GM21737 (cell line): Measurements from ENCODE around the gene THAP3.

Source experiments
- ATAC-seq: cut with Tn5 transposase; IDR thresholded peaks from one replicate; pipeline ENCODE4 v1.9.1; 2021; ENCODE audit warnings: mild to moderate bottlenecking, moderate library complexity; ENCODE audit not compliant: unreplicated experiment

The THAP3 gene, protein sequence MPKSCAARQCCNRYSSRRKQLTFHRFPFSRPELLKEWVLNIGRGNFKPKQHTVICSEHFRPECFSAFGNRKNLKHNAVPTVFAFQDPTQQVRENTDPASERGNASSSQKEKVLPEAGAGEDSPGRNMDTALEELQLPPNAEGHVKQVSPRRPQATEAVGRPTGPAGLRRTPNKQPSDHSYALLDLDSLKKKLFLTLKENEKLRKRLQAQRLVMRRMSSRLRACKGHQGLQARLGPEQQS

GRCh38 chr1:6624710-6625583 lies at the start of gene THAP3:
THAP3 (plus strand) TSS chr1:6624868; CDS start chr1:6625219, 351 bp downstream.
- ATAC-seq, result peak; percentile 80

GRCh38 chr1:6577831-6578525 lies 46.7 kb upstream of the THAP3 start:
- ATAC-seq, result no peak

GRCh38 chr1:6578624-6579373 lies 45.9 kb upstream of the THAP3 start:
- ATAC-seq, result no peak

DNA sequence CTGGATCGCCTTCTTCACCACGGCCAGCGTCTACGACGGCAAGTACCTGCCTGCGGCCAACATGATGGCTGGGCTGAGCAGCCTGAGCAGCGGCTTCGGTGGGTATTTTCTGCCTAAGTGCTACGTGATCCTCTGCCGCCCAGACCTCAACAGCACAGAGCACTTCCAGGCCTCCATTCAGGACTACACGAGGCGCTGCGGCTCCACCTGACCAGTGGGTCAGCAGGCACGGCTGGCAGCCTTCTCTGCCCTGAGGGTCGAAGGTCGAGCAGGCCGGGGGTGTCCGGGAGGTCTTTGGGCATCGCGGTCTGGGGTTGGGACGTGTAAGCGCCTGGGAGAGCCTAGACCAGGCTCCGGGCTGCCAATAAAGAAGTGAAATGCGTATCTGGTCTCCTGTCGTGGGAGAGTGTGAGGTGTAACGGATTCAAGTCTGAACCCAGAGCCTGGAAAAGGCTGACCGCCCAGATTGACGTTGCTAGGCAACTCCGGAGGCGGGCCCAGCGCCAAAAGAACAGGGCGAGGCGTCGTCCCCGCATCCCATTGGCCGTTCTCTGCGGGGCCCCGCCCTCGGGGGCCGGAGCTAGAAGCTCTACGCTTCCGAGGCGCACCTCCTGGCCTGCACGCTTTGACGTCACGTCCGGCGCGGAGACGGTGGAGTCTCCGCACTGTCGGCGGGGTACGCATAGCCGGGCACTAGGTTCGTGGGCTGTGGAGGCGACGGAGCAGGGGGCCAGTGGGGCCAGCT lies 45.1 kb upstream of the THAP3 start, which contains the start of gene ZBTB48:
Gene ZBTB48, plus strand, starts transcription at position 621 of the 745 bp plus-strand sequence. CDS start 616 bp downstream, outside the sequence.
- ATAC-seq, result peak; percentile 92

- no peak for ATAC-seq
Observed at GRCh38 chr1:6580119-6580592, 44.5 kb upstream of the THAP3 start.

DNA sequence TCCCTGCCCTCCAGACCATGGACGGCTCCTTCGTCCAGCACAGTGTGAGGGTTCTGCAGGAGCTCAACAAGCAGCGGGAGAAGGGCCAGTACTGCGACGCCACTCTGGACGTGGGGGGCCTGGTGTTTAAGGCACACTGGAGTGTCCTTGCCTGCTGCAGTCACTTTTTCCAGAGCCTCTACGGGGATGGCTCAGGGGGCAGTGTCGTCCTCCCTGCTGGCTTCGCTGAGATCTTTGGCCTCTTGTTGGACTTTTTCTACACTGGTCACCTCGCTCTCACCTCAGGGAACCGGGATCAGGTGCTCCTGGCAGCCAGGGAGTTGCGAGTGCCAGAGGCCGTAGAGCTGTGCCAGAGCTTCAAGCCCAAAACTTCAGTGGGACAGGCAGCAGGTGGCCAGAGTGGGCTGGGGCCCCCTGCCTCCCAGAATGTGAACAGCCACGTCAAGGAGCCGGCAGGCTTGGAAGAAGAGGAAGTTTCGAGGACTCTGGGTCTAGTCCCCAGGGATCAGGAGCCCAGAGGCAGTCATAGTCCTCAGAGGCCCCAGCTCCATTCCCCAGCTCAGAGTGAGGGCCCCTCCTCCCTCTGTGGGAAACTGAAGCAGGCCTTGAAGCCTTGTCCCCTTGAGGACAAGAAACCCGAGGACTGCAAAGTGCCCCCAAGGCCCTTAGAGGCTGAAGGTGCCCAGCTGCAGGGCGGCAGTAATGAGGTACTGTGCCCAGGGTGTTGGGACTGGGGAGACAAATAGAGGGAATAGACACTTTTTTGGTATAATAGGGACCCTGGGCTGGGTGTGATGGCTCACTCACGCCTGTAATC lies 43.9 kb upstream of the THAP3 start:
- no peak for ATAC-seq

GRCh38 chr1:6581561-6582305 lies 42.9 kb upstream of the THAP3 start:
- ATAC-seq, result no peak

- no peak for ATAC-seq
Observed at GRCh38 chr1:6582370-6582769, 42.3 kb upstream of the THAP3 start.

GRCh38 chr1:6584126-6585080 lies 40.3 kb upstream of the THAP3 start:
- ATAC-seq, result no peak

GRCh38 chr1:6585081-6585722 lies 39.5 kb upstream of the THAP3 start:
- no peak for ATAC-seq

GRCh38 chr1:6585841-6586240 lies 38.8 kb upstream of the THAP3 start:
- no peak for ATAC-seq

GRCh38 chr1:6586404-6586816 lies 38.3 kb upstream of the THAP3 start:
- no peak for ATAC-seq

- ATAC-seq, result no peak
Observed at GRCh38 chr1:6587261-6588005, 37.2 kb upstream of the THAP3 start.

DNA sequence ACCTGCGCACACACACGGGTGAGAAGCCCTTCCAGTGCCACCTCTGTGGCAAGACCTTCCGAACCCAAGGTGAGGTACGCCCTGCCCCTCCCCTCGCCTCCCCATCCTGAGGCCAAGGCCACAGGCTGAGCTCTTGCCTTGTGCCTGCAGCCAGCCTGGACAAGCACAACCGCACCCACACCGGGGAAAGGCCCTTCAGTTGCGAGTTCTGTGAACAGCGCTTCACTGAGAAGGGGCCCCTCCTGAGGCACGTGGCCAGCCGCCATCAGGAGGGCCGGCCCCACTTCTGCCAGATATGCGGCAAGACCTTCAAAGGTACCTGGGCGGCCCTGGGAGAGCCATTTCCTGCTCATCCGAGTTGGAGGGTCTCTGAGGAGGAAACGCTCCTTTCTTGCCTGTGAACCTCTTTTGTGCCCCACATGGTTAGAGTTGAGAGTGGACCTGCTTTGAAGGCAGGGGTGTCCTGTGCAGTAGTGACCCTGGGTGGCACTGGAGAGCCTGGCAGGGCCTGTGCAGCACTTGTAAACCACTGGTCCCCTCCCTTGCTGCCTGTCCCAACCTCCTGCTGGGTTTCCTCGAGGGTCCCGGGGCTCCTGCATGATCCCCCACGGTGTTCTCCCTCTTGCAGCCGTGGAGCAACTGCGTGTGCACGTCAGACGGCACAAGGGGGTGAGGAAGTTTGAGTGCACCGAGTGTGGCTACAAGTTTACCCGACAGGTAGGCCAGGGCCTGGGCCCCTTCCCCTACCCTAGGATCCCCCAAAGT lies 36.4 kb upstream of the THAP3 start:
- no peak for ATAC-seq

GRCh38 chr1:6588893-6589520 lies 35.7 kb upstream of the THAP3 start:
- no peak for ATAC-seq
